ENCODE results near the gene LCK.
A peak's percentile ranks its signal among the peaks of the same experiment; 100 is the strongest.
"Not testable (repeated sequence)": the region's sequence is repeated elsewhere in the genome, so short reads cannot be mapped to it uniquely, and the experiment has no call there.

LCK gene

DNA sequence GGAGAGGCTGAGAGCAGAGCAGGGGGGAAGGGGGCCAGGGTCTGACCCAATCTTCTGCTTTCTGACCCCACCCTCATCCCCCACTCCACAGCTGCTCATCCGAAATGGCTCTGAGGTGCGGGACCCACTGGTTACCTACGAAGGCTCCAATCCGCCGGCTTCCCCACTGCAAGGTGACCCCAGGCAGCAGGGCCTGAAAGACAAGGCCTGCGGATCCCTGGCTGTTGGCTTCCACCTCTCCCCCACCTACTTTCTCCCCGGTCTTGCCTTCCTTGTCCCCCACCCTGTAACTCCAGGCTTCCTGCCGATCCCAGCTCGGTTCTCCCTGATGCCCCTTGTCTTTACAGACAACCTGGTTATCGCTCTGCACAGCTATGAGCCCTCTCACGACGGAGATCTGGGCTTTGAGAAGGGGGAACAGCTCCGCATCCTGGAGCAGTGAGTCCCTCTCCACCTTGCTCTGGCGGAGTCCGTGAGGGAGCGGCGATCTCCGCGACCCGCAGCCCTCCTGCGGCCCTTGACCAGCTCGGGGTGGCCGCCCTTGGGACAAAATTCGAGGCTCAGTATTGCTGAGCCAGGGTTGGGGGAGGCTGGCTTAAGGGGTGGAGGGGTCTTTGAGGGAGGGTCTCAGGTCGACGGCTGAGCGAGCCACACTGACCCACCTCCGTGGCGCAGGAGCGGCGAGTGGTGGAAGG lies 23.7 kb downstream of the LCK start:
- no peak for DNase-seq

DNA sequence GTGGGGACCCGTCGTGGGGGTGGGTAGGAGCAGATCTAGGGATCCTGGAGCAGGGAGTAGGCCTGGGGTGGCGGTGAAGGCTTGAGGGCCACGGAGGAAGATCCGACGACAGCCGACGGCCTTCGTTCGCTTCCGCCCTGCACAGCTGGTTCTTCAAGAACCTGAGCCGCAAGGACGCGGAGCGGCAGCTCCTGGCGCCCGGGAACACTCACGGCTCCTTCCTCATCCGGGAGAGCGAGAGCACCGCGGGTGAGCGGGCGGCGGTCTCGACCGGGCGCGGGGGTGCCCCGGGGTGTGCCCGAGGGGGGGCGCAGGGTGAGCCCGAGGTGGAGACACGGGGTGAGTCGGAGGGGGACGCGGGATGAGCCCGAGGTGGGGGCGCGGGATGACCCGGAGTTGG lies 24.4 kb downstream of the LCK start:
- DNase-seq = no peak

DNA sequence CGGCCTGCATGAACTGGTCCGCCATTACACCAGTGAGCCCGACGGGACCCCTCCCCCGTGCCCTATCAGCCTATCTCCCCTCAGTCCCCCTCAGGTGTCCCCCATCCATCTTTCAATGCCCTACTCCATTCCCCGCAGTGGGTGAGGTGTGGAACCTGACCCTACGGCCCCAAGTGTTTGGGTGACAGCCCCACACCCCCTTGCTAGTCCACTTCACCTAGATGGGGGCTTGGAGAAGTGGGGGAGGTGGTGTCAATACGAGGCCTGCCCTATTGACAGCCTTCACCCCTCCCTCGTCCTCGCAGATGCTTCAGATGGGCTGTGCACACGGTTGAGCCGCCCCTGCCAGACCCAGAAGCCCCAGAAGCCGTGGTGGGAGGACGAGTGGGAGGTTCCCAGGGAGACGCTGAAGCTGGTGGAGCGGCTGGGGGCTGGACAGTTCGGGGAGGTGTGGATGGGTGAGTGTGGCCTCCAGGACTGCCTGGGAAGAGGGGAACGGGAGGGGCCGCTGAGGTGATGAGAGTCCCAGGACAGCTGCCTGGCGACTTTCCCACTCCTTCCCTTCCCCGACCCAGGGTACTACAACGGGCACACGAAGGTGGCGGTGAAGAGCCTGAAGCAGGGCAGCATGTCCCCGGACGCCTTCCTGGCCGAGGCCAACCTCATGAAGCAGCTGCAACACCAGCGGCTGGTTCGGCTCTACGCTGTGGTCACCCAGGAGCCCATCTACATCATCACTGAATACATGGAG lies 25.1 kb downstream of the LCK start:
- DNase-seq = no peak

DNA sequence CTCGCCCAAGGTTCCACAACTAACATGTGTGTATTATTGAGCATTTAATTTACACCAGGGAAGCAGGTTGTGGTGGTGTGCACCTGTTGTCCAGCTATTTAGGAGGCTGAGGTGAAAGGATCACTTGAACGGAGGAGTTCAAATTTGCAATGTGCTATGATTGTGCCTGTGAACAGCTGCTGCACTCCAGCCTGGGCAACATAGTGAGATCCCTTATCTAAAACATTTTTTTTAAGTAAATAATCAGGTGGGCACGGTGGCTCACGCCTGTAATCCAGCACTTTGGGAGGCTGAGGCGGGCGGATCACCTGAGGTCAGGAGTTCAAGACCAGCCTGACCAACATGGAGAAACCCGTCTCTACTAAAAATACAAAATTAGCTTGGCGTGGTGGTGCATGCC lies 33.7 kb downstream of the LCK start:
- not testable (repeated sequence) for DNase-seq

DNA sequence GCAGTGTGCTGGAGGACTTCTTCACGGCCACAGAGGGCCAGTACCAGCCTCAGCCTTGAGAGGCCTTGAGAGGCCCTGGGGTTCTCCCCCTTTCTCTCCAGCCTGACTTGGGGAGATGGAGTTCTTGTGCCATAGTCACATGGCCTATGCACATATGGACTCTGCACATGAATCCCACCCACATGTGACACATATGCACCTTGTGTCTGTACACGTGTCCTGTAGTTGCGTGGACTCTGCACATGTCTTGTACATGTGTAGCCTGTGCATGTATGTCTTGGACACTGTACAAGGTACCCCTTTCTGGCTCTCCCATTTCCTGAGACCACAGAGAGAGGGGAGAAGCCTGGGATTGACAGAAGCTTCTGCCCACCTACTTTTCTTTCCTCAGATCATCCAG lies 34.6 kb downstream of the LCK start:
- DNase-seq = no peak

DNA sequence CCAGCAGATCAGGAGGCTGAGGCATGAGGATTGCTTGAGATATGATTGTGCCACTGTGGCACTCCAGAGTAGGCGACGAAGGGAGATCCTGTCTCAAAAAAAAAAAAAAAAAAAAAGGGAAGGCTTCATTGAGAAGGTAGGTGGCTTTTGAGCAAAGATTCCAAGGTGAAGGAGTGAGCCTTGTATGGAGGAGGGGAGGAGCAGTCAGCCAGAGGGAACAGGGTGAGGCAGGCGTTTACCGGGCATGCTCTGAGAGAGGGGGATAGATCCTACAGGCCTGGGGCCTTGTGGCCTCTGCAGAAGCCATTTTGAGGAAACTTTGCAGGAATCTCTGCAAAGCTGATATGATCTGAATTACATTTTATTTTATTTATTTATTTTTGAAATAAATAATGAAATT lies 35.7 kb downstream of the LCK start:
- no peak for DNase-seq

DNA sequence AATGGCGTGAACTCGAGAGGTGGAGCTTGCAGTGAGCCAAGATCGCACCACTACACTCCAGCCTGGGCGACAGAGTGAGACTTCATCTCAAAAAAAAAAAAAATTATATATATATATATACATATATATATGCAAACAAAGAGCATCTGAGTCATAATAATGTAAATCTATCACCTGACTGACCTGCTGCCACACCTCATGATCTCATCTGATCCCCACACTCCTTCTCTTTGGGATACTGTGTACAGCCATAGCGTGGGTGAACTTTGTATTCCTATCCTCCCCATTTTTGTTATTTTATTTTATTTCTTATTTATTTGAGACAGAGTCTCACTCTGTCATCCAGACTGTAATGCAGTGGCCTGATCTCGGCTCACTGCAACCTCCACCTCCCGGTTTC lies 38.2 kb downstream of the LCK start:
- DNase-seq = no peak

DNA sequence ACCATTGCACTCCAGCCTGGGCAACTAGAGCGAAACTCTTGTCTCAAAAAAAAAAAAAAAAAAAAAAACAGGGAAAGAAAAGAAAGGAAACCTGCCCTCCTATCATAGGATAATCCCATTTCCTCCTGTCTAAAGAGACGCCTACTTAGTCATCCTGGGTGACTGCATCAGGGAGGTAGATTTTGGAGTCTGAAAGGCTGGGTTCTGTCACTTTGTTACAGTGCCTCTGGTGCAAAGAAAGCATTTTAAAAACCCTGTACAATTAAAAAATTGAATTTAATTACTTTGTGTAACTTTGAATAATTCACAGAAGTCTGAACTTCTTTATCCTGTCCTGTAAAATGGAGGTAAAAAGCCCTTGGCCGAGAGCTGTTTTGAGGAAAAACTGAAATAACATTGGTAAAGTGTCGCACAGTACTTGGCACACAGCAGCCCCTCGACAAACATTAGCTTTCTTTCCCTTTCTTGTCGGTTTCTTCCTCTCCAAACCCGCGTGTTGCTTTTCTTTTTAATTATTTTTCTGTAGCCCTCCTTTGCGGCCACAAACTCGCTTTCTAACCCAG lies 40.2 kb downstream of the LCK start:
- DNase-seq = no peak

DNA sequence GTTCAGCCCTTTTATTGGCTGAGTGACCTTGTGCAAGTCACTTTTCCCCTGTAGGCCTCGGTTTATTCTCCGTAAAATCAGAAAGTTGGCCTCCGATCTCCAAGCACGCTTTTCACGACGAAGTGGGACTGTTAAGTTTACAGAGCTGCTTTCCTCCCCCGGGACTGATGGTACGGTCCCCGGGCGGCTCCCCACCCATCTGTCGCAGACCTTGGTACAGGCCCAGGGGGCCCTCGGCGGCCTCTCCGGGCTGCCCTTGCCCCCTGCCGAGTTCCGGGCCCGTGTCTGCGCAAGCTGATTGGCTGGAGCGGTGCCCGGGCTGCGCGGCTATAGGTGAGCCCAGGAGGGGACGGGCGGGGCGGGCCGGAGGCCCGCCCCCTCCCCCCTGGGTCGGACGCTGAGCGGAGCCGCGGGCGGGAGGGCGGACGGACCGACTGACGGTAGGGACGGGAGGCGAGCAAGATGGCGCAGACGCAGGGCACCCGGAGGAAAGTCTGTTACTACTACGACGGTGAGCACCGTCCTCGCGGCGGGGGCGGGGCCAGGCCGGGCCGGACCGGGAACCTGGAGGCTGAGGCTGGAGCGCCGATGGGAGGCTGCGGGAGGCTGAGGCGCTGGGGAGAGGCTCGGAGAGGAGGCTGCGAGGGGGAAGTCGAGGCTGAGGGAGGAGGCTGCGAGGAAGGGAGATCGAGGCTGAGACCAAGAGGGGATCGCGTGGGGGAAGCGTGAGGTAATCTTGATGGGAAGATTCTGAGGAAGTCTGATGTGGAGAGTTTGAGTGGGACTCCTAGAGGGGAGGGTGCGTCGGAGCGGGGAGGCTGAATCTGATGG lies 40.9 kb downstream of the LCK start, which contains the start of gene HDAC1:
Gene HDAC1, plus strand, starts transcription at position 376 of the 831 bp plus-strand sequence. Its CDS starts 87 bp downstream, at position 463.
- DNase-seq = peak; percentile 85 to 88

DNA sequence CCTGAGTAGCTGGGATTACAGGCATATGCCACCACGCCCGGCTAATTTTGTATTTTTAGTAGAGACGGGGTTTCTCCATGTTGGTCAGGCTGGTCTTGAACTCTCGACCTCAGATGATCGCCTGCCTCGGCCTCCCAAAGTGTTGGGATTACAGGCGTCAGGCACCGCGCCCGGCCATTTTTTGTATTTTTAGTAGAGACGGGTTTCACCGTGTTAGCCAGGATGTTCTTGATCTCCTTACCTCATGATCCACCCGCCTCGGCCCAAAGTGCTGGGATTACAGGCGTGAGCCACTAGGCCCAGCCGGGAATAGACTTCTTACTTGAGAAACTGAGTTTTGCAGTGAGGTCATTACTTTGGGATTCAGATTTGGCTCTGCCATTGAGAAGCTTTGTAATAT lies 47.1 kb downstream of the LCK start:
- DNase-seq = not testable (repeated sequence)

DNA sequence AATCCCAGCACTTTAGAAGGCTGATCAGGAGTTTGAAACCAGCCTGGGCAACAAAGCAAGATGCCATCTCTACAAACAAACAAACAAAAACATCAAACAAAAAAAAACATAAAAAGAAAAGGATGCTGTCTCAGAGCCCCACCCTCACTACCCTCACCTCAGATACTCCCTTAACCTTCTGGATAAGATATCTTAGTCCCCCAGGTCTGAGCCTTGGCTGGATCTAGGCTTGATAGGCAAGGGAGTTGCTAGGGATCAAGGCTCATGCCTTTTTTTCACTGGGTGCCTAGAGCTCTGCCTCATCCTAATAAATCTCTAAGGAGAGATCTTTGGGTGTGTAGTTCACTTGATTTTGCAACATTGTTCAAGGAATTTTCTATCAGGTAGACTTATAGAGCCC lies 48.3 kb downstream of the LCK start:
- DNase-seq = no peak

DNA sequence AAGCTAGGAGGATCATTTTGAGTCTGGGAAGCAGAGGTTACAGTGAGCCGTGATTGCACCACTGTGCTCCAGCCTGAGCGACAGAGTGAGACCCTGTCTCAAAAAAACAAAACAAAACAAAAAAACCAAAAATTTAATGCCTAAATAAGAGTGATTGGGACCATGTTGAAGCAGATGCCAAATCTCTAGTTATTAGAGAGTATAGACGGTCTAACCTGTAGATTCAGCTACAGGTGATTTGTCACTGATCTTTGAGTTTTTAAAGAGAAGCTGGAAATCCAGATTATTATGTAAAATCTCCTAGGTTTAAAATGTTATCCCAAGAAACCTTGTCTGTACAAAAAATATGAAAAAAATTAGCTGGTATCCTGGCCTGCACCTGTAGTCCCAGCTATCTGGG lies 52.3 kb downstream of the LCK start:
- DNase-seq = no peak

DNA sequence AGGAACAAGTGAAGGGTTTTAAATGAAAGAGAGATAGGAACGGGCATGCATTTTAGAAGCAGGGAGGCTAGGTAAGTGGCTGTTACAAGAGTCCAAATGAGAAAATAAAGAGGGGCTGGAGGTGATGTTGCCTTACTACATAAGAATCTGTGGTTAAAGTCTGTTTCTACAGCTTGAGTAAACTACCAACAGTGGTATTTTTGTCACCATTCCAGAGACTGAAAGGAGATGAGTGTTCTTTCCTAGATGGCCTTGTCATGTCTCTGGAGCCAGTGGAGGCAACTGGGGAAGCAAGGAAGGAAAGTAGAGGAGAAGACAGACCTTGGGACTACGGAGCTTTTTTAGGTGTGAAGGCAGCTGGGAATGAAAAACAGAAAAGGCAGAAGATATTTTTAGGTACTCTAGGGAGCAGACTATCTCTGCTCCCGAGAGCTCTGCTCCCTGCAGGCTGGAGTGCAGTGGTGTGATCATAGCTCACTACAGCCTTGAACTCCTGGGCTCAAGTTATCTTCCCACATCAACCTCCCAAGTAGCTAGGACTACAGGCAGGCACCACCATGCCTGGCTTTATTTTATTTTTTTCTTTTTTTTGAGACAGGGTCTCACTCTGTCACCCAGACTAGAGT lies 53.0 kb downstream of the LCK start:
- no peak for DNase-seq

DNA sequence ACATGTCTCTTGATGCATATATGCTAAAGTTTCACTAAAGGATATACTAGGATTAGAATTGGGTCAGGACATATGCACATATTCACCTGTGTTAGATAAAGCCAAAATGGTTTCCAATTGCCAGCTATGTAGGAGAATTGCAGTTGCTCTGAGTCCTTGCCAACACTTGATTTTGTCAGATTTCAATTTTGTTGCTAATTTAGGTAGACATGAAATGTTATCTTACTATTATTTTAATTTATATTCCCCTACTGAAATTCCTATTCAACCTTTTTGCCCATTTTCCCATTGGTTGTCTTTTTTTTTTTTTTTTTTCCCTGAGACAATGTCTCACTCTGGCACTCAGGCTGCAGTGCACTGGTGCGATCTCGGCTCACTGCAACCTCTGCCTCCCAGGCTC lies 54.2 kb downstream of the LCK start:
- no peak for DNase-seq

DNA sequence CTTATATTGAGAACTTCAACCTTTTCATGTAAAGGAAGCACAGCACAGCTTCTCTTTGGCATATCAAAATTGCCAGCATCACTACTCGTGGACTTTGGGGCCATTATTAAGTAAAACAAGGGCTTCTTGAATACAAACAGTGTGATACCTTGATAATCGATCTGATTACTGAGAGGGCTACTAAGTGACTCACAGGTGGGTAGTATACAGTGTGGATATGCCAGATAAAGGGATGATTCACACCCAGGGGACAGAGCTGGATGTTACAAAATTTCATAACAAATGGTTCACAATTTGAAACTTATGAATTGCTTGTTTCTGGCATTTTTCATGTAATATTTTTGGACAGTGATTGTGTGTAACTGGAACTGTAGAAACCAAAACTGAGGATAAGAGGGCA lies 56.3 kb downstream of the LCK start:
- DNase-seq = no peak

DNA sequence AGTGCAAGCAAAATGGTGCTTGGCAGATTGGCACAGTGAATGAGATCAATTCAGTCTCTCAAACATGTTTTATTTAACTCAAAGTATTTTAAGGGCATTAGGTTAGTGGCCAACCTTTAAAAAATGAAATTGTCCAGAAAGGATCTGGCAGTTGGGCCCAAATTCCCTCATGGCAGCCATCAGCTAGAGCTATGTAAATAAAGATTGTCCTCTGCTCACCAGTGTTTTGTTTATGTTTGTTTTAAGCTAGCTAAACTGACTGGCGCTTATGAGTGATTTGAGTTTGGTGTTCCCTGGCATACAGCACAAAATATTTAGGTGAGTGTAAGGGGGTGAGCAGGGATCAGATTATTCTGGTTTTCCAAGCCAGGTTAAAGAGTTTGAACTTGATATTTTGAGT lies 58.9 kb downstream of the LCK start:
- no peak for DNase-seq

DNA sequence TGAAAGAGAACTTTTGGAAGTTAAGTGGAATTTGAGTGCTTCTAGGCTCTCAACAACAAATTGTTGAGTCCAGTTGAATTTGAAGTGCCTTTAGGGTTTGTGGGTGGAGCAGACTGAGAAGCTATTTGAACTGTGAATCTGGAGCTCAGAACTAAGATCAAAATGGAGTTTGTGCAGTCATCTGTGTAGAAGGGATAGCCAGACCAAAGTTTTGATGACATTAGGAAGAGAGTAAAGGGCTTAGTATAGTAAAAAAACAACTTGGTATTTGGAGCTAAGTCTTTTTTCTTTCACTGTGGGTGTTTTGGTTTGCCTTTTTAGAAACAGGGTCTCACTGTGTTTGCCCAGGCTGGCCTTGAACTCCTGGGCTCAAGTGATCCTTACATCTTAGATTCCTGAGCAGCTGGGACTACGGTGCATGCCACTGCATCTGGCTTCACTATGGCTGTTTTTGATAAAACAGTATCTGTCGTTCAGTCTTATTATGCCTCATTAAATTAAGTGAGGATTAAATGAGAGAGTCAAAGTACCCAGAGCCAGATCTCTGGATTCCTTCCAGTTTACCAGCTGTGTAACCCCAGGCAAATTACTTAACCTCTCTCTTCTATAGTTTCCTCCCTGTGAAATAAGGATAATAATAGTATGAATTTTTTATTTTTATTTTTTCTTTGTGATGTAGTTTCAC lies 60.8 kb downstream of the LCK start:
- DNase-seq = no peak

DNA sequence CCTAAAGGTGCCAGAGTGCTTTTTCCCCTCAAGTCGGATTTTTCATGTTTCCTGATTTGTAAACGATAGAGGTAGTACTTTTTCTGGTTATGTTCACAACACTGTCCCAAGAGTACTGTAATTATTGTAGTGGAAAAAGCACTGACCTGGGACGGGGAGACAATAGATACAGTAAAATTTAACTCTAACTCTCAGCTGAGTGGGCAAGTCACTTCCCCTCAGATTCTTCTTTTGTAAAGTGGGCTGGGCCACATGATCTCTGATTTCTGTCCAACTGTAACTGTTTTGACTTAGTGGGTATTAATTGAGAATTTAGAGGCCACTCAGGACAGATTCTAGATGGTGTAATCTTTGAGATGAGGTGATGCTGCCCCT lies 65.8 kb downstream of the LCK start:
- no peak for DNase-seq

DNA sequence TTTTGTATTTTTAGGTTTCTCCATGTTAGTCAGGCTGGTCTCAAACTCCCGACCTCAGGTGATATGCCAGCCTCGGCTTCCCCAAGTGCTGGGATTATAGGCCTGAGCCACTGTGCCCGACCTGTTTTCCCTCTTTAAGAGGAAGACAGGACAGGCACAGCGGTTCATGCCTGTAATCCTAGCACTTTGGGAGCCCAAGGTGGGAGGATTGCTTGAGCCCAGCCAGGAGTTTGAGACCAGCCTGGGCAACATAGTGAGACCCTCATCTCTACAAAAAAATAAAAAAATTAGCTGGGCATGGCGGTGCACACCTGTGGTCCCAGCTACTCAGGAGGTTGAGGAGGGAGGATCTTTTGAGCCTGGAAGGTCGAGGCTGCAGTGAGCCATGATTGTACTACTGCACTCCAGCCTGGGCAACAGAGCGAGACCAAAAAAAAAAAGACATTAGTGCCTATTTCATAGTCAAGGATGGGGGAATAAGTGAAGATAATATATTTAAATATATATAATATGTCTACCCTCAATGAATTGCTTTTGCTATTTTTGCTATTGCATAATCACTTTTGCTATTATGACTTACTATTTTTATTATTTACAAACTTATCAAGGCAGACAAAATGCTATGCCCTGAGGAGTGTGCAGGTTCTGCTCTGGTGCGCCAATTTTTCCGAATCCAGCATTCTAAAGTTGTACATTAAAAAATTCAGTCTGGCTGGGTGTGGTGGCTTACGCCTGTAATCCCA lies 67.2 kb downstream of the LCK start:
- DNase-seq = no peak

DNA sequence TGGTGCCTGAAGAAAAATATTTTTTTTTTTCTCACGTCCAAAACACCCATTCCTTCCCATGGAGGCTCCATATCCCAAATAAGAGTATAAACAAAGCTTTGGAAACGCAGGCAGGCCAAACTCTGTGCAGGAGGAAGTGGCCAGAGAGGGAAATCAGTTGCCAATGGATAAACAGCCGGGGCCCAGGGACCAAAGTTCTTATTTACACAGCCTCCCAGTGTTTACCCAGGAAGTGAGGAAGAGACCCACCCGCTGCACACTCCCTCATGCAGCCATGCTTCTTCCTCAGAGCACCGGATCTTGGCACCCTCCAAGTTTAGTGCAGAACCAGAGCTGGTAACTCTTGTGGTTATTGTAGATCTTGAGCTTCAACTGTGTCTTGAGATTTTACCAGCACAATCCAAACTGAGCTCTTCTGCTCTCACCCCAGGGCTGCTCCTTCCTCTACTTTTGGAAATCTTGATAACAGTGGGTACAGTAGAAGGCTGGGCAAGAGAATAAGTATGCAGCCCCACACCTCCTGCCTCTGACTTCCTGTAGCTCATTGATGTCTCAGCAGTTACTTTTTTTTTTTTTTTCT lies 70.7 kb downstream of the LCK start:
- no peak for DNase-seq

DNA sequence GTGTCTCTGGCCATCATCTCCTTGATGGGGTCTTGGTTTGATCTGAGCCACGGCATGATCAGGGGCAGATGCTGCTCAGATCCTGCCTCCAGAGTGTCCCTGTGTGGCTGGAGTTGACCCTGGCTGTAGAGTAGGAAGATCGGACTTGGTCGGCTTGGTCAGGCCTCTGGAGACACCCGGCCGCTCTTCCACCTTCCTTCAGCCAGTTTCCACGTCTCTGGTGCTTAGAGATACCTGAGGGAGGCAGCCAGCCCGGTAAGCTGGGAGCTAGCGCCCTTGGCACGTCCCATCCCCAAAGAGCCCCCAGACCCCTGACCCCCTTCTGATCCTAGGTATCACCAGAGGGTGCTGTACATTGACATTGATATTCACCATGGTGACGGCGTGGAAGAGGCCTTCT lies 76.1 kb downstream of the LCK start:
- no peak for DNase-seq
